ENCODE data around the gene TDRD12.

The TDRD12 gene

DNA sequence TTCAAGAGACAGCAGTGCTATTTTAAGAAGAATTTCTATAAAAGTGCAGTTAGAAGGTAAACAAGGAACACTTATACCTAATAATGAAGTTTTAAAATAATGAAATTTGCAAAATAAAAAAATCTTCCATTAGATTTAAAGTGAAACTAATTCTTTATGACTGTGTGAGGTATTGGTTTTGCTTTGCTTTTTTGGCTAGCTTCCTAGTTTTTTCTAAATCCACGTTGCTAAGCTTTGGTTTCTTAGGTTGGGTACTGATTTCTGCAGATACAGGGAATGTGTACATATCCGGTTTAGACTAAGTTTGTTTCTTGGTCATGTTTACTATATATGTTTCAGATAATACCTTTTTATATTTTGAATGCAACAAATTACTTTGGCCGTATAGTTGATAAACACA, 90.2 kb downstream of the TDRD12 start:
- no peaks in the 10 kb centered on the region for H3K4me1 ChIP-seq (ENCODE audit: control insufficient read depth, insufficient read depth, low read length)

DNA sequence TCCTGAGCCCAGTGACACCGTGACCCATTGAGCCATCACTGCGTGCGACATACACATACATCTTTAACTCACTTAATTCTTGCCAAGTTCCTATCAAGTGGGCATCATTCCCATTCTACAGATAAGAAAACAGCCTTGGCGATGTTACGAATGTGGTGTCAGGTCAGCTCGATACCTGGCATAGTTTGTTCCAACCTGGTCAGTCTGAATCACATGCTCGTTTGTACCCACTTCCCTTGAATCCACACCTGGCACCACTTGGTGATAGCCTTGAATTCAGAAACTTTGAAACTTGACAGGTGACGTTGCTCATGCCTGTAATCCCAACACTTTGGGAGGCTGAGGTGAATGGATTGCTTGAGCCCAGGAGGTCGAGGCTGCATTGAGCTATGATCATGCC, 90.9 kb downstream of the TDRD12 start:
- Histone ChIP-seq H3K27ac (ENCODE audit: low read length) (no peak overlapping the region), H3K36me3 (ENCODE audit: control insufficient read depth in 2 of 2, insufficient read depth in 2 of 2, low read length in 2 of 2) (no peaks in the 10 kb centered on the region), H3K27me3 (ENCODE audit: control insufficient read depth in 1 of 2, insufficient read depth in 2 of 2, low read length in 2 of 2) (peaks cover 0 to 4% of the 10 kb centered on the region in 2 donors), H3K9me3 (ENCODE audit: control insufficient read depth in 2 of 2, low read length in 2 of 2) (no peaks in the 10 kb centered on the region), H3K9ac (ENCODE audit: low read length in 2 of 2) (no peak overlapping the region), H3K4me1 (ENCODE audit: control insufficient read depth, insufficient read depth, low read length) (no peaks in the 10 kb centered on the region), H3K4me3 (ENCODE audit: low read length in 2 of 2) (no peak overlapping the region)

More for the DNA sequence above, 90.2 kb downstream of the TDRD12 start:
- peaks cover 0 to 4% of the 10 kb centered on the region in 2 donors for H3K27me3 ChIP-seq (ENCODE audit: control insufficient read depth in 1 of 2, insufficient read depth in 2 of 2, low read length in 2 of 2)
- no peak overlapping the region for H3K4me3 ChIP-seq (ENCODE audit: low read length in 2 of 2)
- no peak overlapping the region for H3K9ac ChIP-seq (ENCODE audit: low read length in 2 of 2)
- no peaks in the 10 kb centered on the region for H3K9me3 ChIP-seq (ENCODE audit: control insufficient read depth in 2 of 2, low read length in 2 of 2)
- no peak overlapping the region for H3K27ac ChIP-seq (ENCODE audit: low read length)
- no peaks in the 10 kb centered on the region for H3K36me3 ChIP-seq (ENCODE audit: control insufficient read depth in 2 of 2, insufficient read depth in 2 of 2, low read length in 2 of 2)

GRCh38 chr19:32811151-32811550, 91.6 kb downstream of the TDRD12 start:
- no peak overlapping the region for H3K27ac ChIP-seq (ENCODE audit: low read length)
- no peaks in the 10 kb centered on the region for H3K4me1 ChIP-seq (ENCODE audit: control insufficient read depth, insufficient read depth, low read length)
- H3K9me3 ChIP-seq (ENCODE audit: control insufficient read depth in 2 of 2, low read length in 2 of 2) = no peaks in the 10 kb centered on the region
- H3K9ac ChIP-seq (ENCODE audit: low read length in 2 of 2) = no peak overlapping the region
- no peaks in the 10 kb centered on the region for H3K36me3 ChIP-seq (ENCODE audit: control insufficient read depth in 2 of 2, insufficient read depth in 2 of 2, low read length in 2 of 2)
- peaks cover 0 to 3% of the 10 kb centered on the region in 2 donors for H3K27me3 ChIP-seq (ENCODE audit: control insufficient read depth in 1 of 2, insufficient read depth in 2 of 2, low read length in 2 of 2)
- H3K4me3 ChIP-seq (ENCODE audit: low read length in 2 of 2) = no peak overlapping the region

- Histone ChIP-seq H3K4me3 (ENCODE audit: low read length in 2 of 2) (no peak overlapping the region), H3K4me1 (ENCODE audit: control insufficient read depth, insufficient read depth, low read length) (no peaks in the 10 kb centered on the region), H3K27ac (ENCODE audit: low read length) (no peak overlapping the region), H3K27me3 (ENCODE audit: control insufficient read depth in 1 of 2, insufficient read depth in 2 of 2, low read length in 2 of 2) (peaks cover 0 to 3% of the 10 kb centered on the region in 2 donors), H3K9ac (ENCODE audit: low read length in 2 of 2) (no peak overlapping the region), H3K36me3 (ENCODE audit: control insufficient read depth in 2 of 2, insufficient read depth in 2 of 2, low read length in 2 of 2) (no peaks in the 10 kb centered on the region), H3K9me3 (ENCODE audit: control insufficient read depth in 2 of 2, low read length in 2 of 2) (no peaks in the 10 kb centered on the region)
These were observed 92.5 kb downstream of the TDRD12 start for GRCh38 chr19:32812036-32812435.

- H3K9me3 ChIP-seq (ENCODE audit: control insufficient read depth in 2 of 2, low read length in 2 of 2) = no peaks in the 10 kb centered on the region
- H3K27ac ChIP-seq (ENCODE audit: low read length) = no peak overlapping the region
- no peak overlapping the region for H3K9ac ChIP-seq (ENCODE audit: low read length in 2 of 2)
- H3K36me3 ChIP-seq (ENCODE audit: control insufficient read depth in 2 of 2, insufficient read depth in 2 of 2, low read length in 2 of 2) = no peaks in the 10 kb centered on the region
- H3K27me3 ChIP-seq (ENCODE audit: control insufficient read depth in 1 of 2, insufficient read depth in 2 of 2, low read length in 2 of 2) = peaks cover 0 to 3% of the 10 kb centered on the region in 2 donors
- H3K4me3 ChIP-seq (ENCODE audit: low read length in 2 of 2) = no peak overlapping the region
- no peaks in the 10 kb centered on the region for H3K4me1 ChIP-seq (ENCODE audit: control insufficient read depth, insufficient read depth, low read length)
These were observed 93.0 kb downstream of the TDRD12 start for GRCh38 chr19:32812571-32812970.

- no peak overlapping the region for H3K4me3 ChIP-seq (ENCODE audit: low read length in 2 of 2)
- no peak overlapping the region for H3K27ac ChIP-seq (ENCODE audit: low read length)
- H3K9ac ChIP-seq (ENCODE audit: low read length in 2 of 2) = no peak overlapping the region
- no peaks in the 10 kb centered on the region for H3K4me1 ChIP-seq (ENCODE audit: control insufficient read depth, insufficient read depth, low read length)
- peaks cover 2 to 3% of the 10 kb centered on the region in 2 donors for H3K27me3 ChIP-seq (ENCODE audit: control insufficient read depth in 1 of 2, insufficient read depth in 2 of 2, low read length in 2 of 2)
- H3K9me3 ChIP-seq (ENCODE audit: control insufficient read depth in 2 of 2, low read length in 2 of 2) = no peaks in the 10 kb centered on the region
- no peaks in the 10 kb centered on the region for H3K36me3 ChIP-seq (ENCODE audit: control insufficient read depth in 2 of 2, insufficient read depth in 2 of 2, low read length in 2 of 2)
These were observed 94.4 kb downstream of the TDRD12 start for GRCh38 chr19:32813862-32814425.

- Histone ChIP-seq H3K9me3 (ENCODE audit: control insufficient read depth in 2 of 2, low read length in 2 of 2) (no peaks in the 10 kb centered on the region), H3K9ac (ENCODE audit: low read length in 2 of 2) (no peak overlapping the region), H3K4me3 (ENCODE audit: low read length in 2 of 2) (no peak overlapping the region), H3K27ac (ENCODE audit: low read length) (no peak overlapping the region), H3K36me3 (ENCODE audit: control insufficient read depth in 2 of 2, insufficient read depth in 2 of 2, low read length in 2 of 2) (no peaks in the 10 kb centered on the region), H3K27me3 (ENCODE audit: control insufficient read depth in 1 of 2, insufficient read depth in 2 of 2, low read length in 2 of 2) (peaks cover 2 to 3% of the 10 kb centered on the region in 2 donors), H3K4me1 (ENCODE audit: control insufficient read depth, insufficient read depth, low read length) (no peaks in the 10 kb centered on the region)
These were observed 95.1 kb downstream of the TDRD12 start for GRCh38 chr19:32814624-32815023.

DNA sequence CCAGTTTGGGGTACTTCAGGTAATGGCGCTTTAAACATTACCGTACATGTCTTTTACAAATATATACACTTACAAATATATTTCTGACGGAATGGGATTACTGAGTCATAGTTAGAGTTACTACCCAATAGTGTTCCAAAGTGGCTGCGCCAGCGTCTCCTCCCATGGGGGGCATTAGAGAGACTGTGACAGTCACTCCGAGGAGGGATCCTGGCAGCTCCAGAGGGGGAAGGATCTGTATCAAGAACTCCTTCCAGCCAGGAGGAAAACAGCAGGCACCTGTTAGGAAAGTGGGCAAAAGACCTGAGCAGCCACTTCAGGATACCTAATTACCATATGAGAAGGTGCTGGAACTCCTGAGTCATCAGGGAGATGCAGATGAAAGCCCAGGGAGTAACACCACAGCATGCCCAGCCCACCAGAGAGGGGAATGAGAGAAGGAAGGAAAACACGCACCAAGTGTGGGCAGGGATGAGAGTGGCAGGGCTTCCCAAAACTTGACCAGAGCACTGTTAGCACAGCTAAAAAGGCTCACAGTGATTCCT, 97.1 kb downstream of the TDRD12 start:
- H3K9ac ChIP-seq (ENCODE audit: low read length in 2 of 2) = no peak overlapping the region
- no peaks in the 10 kb centered on the region for H3K4me1 ChIP-seq (ENCODE audit: control insufficient read depth, insufficient read depth, low read length)

DNA sequence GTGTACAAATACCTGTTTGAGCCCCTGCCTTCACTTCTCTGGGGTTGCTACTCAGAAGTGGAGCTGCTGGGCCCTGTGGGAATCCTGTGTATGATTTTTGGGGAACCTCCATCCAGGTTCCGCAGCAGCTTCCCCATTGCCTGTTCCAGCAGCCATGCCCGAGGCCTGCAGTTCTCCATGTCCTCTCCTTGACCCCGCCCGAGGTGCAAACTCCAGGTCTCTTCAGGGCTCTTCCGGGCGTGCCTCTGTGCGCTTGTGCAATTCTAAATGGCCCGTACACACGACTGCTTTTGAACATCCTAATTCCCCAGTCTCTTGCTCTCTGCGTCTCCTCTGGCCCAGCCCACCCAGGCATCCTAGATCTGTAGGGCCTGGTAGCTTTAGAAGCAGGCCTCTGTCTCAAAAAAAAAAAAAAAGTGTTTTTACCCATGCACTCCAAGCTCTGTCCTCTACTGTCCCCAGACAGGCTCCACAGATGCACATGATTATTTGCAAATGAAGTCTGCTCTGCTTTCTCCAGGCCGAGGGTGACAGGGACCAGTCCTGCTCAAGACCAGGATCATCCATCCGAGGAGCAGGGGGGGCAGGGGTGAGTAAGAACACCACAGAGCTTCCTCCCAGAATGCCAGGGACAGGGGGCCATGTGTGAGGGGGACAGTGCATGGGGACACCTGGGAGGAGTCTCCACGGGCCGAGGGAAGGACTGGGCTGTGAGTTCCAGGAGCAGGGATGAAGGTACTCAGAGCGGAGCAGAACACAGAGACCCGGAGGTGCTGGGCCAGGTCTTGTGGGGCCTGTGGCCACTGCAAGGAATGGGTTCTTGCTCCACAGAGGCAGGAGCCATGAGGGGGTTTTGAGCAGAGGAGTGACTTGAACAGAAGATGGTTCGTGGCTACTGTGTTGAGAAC, 98.3 kb downstream of the TDRD12 start:
- no peak overlapping the region for H3K4me3 ChIP-seq (ENCODE audit: low read length in 2 of 2)
- H3K9ac ChIP-seq (ENCODE audit: low read length in 2 of 2) = no peak overlapping the region
- no peaks in the 10 kb centered on the region for H3K9me3 ChIP-seq (ENCODE audit: control insufficient read depth in 2 of 2, low read length in 2 of 2)
- H3K27me3 ChIP-seq (ENCODE audit: control insufficient read depth in 1 of 2, insufficient read depth in 2 of 2, low read length in 2 of 2) = peaks cover 4 to 6% of the 10 kb centered on the region in 2 donors
- H3K36me3 ChIP-seq (ENCODE audit: control insufficient read depth in 2 of 2, insufficient read depth in 2 of 2, low read length in 2 of 2) = no peaks in the 10 kb centered on the region
- no peak overlapping the region for H3K27ac ChIP-seq (ENCODE audit: low read length)
- H3K4me1 ChIP-seq (ENCODE audit: control insufficient read depth, insufficient read depth, low read length) = no peaks in the 10 kb centered on the region

More for the DNA sequence above, 97.1 kb downstream of the TDRD12 start:
- peaks cover 3 to 4% of the 10 kb centered on the region in 2 donors for H3K27me3 ChIP-seq (ENCODE audit: control insufficient read depth in 1 of 2, insufficient read depth in 2 of 2, low read length in 2 of 2)
- no peaks in the 10 kb centered on the region for H3K36me3 ChIP-seq (ENCODE audit: control insufficient read depth in 2 of 2, insufficient read depth in 2 of 2, low read length in 2 of 2)
- H3K4me3 ChIP-seq (ENCODE audit: low read length in 2 of 2) = no peak overlapping the region
- H3K9me3 ChIP-seq (ENCODE audit: control insufficient read depth in 2 of 2, low read length in 2 of 2) = no peaks in the 10 kb centered on the region
- H3K27ac ChIP-seq (ENCODE audit: low read length) = no peak overlapping the region

- Histone ChIP-seq H3K4me1 (ENCODE audit: control insufficient read depth, insufficient read depth, low read length) (no peaks in the 10 kb centered on the region), H3K27ac (ENCODE audit: low read length) (no peak overlapping the region), H3K27me3 (ENCODE audit: control insufficient read depth in 1 of 2, insufficient read depth in 2 of 2, low read length in 2 of 2) (peaks cover 6% of the 10 kb centered on the region in 2 donors), H3K36me3 (ENCODE audit: control insufficient read depth in 2 of 2, insufficient read depth in 2 of 2, low read length in 2 of 2) (no peaks in the 10 kb centered on the region), H3K9me3 (ENCODE audit: control insufficient read depth in 2 of 2, low read length in 2 of 2) (no peaks in the 10 kb centered on the region), H3K4me3 (ENCODE audit: low read length in 2 of 2) (no peak overlapping the region), H3K9ac (ENCODE audit: low read length in 2 of 2) (no peak overlapping the region)
These were observed 99.0 kb downstream of the TDRD12 start for GRCh38 chr19:32818536-32818935.
